ENCODE measurements around the gene ZNF350.

DNA sequence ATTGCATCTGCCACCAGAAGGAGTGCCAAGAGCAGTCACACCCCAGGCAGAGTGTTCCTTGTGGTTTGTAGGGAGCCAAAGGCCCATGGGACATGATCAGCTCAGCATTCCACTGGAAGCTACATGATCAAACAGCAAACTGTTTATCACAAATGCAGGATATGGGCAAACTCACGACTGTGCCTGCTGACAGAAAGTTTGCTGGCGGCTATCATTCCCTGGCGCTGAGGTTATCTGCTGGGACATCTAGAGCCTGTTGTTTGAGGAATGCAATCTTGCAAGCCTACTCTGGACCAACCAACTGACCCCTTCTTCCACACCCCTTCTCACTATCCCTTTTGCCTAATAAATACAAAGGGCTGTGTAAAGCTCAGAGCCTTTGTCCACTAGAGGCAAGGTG is 67.0 kb downstream of the ZNF350 start:
- no peak for TF ChIP-seq CTCF (IDR thresholded peaks at IDR 0.05)
- no peak for TF ChIP-seq POLR2A (IDR thresholded peaks at IDR 0.05)
